HG03469 (cell line): ENCODE results near the gene GLP2R.

ENCODE experiments used
- ATAC-seq: cut with Tn5 transposase; IDR thresholded peaks from one replicate; pipeline ENCODE4 v1.9.1; 2021; ENCODE audit warnings: mild to moderate bottlenecking, moderate library complexity, moderate number of reproducible peaks; ENCODE audit not compliant: unreplicated experiment

GLP2R gene

DNA sequence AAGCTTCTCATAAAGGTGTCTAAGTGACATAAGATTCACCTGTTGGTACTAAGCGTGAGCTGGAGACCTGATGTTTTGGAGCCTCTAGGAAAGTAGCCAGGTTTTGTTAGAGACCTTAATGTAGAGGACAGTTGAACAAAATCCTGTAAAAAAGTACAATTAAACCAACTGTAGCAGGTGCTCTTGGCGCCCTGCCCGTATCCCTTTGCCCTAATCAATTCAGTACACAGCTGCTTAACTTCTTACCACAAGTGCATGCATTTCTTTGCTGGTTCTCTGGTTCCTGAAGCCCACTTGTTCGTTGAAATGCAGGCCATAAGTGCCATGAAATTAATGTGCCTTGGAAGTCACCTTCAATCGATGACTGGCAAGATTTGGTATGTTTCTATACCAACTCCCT is 24.4 kb downstream of the GLP2R start:
- ATAC-seq = no peak

DNA sequence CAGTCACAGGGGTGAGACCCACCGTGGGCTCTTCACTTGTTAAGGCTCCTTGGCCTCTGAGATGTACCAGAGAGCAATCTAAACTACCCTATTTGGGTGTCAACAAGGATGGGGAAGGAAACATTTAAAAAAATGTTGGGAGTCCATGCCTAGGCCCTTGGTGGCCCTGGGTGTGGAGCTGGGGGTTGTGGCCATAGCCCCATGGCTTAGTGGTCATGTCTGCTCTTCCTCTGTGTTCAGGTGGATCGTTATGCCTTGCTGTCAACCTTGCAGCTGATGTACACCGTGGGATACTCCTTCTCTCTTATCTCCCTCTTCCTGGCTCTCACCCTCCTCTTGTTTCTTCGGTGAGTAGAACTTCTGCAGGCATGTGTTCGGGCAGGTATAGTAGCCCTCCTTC is 28.5 kb downstream of the GLP2R start:
- no peak for ATAC-seq

- ATAC-seq = no peak
These were observed 29.3 kb downstream of the GLP2R start for GRCh38 chr17:9855036-9855435.

GRCh38 chr17:9859781-9860180 is 34.1 kb downstream of the GLP2R start:
- ATAC-seq = no peak

DNA sequence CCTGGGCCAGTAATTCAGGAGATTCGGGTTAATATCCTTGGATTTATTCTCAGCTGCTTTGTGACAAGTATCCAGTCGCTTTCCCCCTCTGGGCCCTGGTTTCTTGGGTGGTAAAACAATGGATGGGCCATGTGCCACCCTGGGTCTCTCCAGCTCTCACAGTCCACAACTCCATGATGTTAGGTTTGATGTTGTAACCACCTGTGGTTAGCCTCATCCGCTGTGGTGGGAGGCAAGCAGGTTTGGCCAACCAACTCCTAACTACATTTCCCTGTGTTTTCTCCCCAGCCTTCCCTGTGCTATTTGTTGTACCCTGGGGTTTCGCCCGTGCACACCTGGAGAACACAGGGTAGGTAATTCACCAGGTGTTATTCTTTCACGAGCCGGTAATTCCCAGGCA is 35.1 kb downstream of the GLP2R start:
- ATAC-seq = no peak

DNA sequence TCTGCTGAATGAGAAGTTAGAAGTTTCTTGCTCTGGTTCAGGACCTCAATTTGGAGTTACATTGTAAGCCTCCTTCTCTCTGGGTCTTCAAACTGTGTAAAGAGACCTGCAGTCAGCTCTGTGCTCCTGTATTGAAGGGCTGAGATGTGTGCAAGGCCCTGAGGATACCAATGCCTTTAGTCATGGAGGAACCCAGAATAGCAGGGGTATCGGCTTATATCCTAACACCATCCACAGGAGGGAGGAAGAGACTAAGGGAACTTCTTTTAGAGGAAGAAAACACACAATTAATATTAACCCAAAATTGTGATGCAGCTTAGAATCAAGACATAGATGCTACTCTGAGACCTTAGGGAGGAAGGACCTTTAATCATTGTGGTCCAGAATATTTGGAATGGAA is 36.5 kb downstream of the GLP2R start:
- no peak for ATAC-seq

- no peak for ATAC-seq
These were observed 37.2 kb downstream of the GLP2R start for GRCh38 chr17:9862949-9863348.

DNA sequence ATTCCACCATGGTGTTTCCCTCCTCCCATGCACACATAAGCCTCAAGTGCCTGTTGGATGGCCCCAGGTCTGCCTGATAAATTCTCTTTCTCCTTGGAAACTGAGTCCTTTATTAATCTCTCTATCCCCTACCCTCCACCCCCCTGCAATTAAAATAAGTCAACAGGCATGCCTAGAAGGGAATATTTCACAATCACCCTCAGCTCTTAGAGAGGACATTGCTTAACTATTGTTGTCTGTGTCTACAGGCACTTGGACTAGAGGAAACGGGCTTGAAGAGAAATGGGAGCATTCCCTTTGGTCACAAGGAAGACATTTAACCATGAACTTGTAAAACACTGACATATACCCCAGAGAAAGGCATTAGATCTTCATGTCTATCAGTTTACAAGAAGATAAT is 39.9 kb downstream of the GLP2R start:
- ATAC-seq = no peak

DNA sequence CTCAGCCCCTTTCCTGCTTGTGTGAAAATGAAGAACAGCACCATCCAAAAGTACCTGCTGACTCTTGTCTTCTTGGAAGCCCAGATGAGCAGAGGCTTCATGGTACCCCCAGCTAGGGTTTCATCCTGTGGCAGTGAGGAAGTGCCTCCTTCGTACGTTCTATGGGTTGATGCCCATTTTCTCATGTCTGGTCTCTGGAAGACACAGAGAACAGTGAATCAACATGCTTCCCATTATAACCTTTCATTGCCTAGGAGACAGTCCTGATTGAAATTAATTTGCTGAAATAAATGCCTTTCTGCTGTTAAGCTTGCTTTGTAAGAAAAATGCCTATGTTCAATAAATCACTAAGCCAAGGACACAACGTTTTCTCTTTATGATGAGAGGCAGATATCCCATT is 42.8 kb downstream of the GLP2R start:
- ATAC-seq = no peak

- no peak for ATAC-seq
These were observed 47.1 kb downstream of the GLP2R start for GRCh38 chr17:9872852-9873251.

DNA sequence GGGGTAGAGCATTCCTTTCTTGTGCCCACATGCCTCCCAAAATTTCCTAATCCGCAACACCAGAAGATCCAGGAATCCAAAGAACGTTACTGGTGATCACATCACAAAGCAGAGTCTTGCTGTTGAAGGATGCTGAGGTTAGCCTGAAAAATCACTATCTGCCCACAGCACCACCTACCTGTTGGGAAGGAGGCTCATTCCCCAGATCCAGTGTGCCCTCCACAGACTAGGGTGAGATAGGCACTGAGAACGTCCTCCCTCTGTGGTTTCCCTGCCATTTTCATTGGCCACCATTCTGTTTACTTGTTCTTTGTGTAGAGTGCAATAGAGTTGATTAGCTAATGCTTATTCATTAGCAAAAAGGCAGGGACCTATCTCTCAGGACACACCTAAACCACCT is 49.0 kb downstream of the GLP2R start:
- ATAC-seq = no peak

GRCh38 chr17:9875441-9875840 is 49.7 kb downstream of the GLP2R start:
- no peak for ATAC-seq

- ATAC-seq = no peak
These were observed 52.6 kb downstream of the GLP2R start for GRCh38 chr17:9878356-9878755.

- ATAC-seq = no peak
These were observed 53.2 kb downstream of the GLP2R start for GRCh38 chr17:9878786-9879525.

DNA sequence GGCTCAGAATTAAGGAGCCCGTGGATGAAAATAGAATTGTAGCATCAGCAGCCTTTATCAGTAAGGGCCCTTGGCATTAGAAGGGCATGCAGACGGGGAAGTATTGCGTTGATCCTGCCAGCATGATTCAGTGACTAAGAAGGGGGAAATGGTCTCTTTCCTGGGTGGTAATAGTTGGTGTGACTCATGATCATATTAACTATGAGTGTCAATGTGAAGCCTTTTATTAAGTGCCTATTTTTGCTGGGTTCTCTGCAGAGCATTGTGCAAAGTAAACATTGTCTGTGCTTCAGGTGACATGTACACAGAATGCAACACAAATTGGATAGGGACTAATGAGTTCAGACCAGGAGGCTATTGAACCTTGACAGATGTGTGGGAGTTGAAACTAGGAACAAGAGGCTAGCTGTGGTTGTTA is 54.9 kb downstream of the GLP2R start:
- no peak for ATAC-seq

GRCh38 chr17:9883451-9883850 is 57.7 kb downstream of the GLP2R start:
- no peak for ATAC-seq

DNA sequence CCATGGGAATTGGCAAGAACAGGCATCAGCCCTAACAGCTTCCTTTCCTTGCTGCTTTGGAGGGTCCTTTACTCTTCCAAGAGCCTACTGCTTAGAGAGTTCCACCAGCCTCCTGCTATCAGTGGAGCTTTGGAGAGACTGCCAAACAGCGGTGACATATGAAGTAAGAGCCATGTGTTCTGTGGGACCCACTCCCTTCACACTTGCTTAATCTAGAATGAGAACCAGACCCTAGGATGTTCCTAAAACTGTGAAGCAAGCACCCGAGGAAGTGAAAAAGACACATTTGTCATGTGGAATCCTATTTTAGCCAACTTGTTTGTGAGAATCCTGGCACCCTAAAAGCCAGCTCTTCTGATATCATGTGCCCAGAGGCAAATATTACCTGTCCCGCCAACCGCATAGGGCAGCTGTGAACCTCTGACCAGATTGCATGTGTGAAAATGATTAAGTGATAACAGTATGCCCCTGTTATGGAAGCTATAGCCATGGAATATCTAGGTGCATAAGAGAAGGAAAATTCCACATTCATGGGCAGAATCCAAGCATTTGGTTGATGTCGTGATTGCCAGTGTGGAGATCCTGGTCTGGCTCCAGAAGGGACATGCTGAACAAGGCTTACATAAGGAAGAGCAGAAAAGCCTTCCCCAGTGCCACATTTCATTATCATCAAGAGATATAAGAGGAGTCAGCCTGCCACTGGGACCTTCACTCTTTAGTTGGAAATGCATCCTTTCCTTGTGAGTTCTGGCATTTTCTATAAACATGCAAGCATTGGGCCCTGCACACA is 60.6 kb downstream of the GLP2R start:
- no peak for ATAC-seq

GRCh38 chr17:9887508-9887907 is 61.8 kb downstream of the GLP2R start:
- ATAC-seq = no peak

DNA sequence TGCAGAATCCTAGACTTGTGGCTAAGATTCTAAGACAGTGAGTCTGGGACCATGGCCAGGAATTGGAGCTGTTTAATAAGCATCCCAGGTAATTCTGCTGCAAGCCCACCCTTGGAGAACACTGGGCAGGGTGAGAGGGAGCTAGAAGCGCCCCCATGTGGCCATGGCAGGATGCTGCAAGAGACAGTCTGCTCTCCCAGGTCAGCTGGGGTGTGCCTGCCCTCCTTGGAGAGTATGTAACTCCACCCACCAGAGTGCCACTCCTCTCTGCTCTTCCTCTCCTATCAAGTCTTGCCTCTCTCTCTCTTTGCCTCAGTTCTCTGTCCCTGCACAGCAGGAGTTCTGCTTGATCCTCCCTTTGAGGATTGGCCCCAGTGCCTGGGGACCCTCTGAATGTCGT is 64.4 kb downstream of the GLP2R start:
- ATAC-seq = no peak

DNA sequence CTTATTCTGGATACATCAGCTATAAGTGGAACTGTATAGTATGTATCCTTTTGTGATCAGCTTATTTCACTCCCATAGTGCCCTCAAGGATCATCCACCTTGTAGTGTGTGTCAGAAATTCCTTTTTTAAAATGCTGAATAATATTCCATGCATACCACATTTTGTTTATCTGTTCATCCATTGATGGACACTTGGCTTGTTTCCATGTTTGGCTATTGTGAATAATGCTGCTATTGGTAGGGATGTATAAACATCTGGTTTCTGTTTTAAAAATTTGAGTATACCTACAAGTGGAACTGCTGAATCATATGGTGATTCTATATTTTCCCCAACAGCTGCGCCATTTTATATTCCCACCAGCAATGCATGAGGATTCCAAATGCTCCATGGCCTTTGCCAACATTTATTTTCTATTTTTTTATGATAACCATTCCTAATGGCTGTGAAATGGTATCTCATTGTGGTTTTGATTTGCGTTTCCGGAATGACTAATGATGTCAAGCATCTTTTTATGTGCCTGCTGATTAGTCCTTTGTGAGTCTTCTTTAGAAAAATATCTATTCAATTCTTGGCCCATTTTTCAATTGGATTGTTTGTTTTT is 67.8 kb downstream of the GLP2R start:
- no peak for ATAC-seq

- no peak for ATAC-seq
These were observed 68.5 kb downstream of the GLP2R start for GRCh38 chr17:9894231-9894630.

DNA sequence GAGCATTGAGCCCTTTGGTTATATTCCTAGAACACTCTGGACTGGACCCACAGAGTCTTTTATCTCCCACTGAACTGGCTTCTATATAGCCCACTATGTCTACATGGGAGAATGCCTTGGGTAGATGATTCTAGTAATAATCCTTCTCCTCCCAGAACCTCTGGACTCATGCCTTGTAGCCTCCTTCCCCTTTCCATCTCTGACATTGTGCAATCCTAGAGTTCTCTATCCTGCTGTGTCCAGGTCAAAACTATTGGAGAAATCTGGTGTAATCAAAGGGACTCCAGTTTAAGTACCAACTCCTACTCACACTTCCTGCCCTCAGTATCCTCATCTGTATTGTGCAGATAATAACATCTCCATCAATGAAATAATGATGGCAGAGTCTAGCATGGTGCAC is 70.2 kb downstream of the GLP2R start:
- ATAC-seq = no peak
